LNCaP clone FGC (cell line): ENCODE measurements around the gene KCNK15.

Experiments
- DNase-seq: peaks from one replicate; pipeline ENCODE4 v3.0.0-alpha.2; 2011; ENCODE audit warnings: low read depth
- H3K4me3 ChIP-seq: 2 replicates; pipeline ENCODE4 v1.5.1; 2011; ENCODE audit warnings: mild to moderate bottlenecking, low read depth, low read length, control low read depth
- CTCF ChIP-seq: IDR thresholded peaks from 2 replicates; pipeline ENCODE4 v1.5.1; 2012; ENCODE audit warnings: mild to moderate bottlenecking; ENCODE audit not compliant: control insufficient read depth, insufficient read depth; ENCODE audit errors: extremely low read depth

Gene KCNK15

GRCh38 chr20:44742304-44743079 lies 3.2 kb upstream of the KCNK15 start:
- no peak overlapping the region for H3K4me3 ChIP-seq
- TF ChIP-seq CTCF: no peak
- peak; percentile 46 for DNase-seq

- H3K4me3 ChIP-seq: no peak overlapping the region
- no peak for DNase-seq
- TF ChIP-seq CTCF: no peak
Measured at GRCh38 chr20:44743080-44743701, 2.5 kb upstream of the KCNK15 start.

- TF ChIP-seq CTCF: no peak
- H3K4me3 ChIP-seq: no peak overlapping the region
- DNase-seq: no peak
Measured at GRCh38 chr20:44743916-44744655, 1.6 kb upstream of the KCNK15 start.

GRCh38 chr20:44745122-44745597 lies 505 bp upstream of the KCNK15 start:
- no peak overlapping the region for H3K4me3 ChIP-seq
- TF ChIP-seq CTCF: no peak
- no peak for DNase-seq

DNA sequence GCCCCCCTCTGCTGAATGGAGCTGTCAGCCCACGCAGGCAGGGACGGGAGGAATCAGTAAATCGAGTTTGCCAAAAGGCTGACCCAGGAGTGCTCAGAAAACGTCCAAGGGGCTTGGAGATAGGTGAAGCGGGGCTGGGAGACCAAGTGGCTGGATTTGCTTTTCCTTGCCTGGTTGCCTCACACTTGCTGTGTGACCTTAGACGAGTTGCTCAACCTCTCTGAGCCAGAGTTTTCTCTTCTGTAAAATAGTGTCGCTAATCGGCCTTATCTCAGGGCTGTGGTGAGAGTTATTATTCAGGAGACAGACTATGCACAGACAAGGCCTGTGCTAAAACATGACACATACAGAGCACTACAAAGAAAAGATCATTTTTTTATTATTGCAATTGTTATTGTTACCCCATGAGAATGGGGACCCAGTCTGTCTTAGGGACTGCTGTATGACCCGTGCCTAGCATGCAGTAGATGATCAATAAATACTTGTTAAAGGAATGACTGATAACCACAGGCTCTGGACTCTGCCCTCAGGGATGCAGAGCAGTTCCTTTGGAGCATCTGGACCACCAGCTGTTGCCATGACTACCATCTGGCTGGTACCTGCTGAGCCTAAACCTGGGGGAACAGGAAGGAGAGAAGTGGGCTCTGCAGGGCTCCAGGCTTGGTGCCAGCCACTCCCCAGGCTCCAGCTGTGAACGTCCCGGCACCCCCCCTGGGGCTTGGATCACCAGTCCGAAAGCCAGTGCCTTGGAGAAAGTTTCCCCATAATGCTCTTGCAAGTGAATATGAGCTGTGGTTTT lies 901 bp downstream of the KCNK15 start:
- no peak for TF ChIP-seq CTCF
- no peak for DNase-seq
- no peak overlapping the region for H3K4me3 ChIP-seq
